NCI-H2196 treated with DMSO at 0.1 percent for 48 hours (cell line): ENCODE measurements around the gene C12orf76.
A peak's percentile ranks its signal among the peaks of the same experiment; 100 is the strongest.
"Not testable (repeated sequence)": the region's sequence is repeated elsewhere in the genome, so short reads cannot be mapped to it uniquely, and the experiment has no call there.

Source experiments
- DNase-seq: peaks from one replicate; lab custom pipeline; 2025; ENCODE audit not compliant: unreplicated experiment; lab: John Stamatoyannopoulos, UW

The C12orf76 gene

DNA sequence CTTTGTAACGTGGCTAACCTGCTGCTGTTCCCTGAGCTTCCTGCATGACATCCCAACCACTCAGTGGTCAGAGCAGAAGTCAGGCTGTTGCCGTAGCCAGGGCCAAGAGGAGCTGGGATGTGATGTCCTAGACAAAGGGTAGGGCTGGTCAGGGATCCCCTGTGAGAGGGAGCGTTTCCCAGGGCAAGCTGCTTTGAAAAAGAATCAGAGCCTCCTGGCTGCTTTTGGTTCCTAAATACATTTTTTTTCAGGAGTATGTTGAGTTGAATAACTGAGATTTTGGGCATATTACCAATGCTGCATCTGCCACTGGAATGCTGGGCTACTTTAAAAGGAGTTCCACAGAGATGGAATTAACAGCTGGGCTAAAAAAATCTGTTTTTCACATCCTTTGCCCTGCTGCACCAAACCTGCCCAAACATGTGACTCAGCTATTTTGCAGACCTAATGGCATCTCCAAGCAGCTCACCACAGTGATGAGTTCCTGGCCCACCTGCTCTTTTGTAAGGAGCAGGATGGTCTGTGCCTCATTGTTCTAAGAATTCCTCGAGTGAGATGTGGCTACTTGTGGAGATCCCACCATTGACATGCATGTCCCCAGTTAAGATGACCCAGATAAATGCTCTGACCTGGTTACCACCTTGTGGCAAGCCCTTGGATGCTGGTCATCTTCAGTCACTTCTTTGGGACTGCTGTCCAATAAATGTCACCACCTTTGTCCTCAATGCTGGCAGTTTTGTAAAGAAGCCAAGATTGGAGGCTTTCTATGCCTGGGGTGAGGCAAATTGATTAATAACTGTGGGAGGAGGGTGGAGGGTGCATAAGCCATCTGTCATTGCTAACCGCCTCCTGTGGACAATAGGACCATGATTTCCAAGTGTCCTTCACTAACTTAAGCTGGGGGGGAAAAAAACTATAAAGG, 25.0 kb downstream of the C12orf76 start:
- DNase-seq = no peak

DNA sequence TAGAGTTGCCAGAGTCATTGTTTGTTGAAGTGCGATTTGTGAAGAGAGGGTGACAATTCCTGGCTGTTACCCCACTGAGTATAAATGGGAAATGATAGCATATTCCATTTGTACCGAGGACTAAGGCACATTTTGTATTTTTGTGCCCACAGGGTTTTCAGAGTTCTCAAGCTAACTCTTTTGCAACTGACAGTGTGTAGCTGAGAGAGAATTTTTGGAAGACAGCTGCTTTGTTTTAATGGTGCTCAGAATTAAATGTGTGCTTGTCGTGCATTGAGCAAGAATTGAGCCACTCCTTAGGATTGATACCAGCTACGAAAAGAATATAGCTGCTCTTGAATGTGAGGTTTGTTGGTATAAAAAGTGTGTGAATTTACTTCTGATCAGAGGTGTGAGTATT, 27.4 kb downstream of the C12orf76 start:
- DNase-seq = no peak

DNA sequence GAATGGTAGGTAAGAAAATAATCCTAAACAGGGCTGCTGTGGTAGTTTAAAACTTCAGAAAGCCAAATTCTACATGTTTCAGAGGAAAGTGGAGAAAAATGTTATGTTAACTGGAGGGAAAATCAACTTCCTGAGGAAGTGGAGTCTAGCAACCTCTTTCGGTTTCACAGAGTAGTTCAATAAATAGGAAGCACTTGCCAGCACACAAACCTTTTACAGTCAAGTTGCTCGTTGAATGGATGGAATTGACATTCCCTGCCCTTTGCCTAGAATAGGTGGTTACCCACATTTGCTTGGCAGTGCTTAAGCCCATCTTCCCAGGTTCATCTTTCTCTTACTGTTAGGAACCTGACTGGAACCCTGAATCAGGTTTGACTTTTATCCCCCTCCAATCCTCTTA, 33.2 kb downstream of the C12orf76 start:
- DNase-seq = no peak

DNA sequence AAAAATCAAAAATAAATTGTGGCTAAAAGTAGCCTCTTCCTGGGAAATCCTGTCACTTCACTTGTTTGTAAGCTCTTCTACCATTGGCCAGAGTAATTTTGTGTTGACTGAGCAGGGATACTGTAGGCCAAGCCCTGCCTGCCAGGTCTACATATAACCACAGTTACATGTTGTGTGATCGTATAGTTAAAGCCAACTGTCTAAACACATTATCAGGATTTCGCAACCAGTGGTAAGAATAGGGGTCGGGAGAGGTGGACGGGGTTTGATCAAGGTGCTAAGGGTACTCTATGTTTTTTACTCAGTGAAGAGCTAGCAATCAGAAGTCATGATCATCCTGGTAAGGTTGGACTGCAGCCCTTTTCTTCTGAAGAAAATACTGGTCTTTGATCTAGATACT, 35.7 kb downstream of the C12orf76 start:
- DNase-seq = no peak

DNA sequence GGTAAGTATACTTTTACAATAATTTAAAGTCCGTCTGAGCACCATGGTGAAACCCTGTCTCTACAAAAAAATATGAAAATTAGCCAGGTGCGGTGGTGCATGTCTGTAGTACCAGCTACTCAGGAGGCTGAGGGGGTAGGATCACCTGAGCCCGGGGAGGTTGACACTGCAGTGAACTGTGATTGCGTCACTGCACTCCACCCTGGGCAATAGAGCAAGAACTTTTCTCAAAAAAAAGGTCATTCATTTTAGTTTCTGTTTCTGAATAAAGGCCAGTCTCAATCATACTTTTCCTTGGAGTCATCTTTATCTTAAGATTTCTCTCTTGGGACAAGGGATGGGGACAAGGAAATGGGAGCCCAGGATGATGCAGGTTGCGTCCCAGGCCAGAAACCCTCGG, 36.2 kb downstream of the C12orf76 start:
- DNase-seq = no peak

DNA sequence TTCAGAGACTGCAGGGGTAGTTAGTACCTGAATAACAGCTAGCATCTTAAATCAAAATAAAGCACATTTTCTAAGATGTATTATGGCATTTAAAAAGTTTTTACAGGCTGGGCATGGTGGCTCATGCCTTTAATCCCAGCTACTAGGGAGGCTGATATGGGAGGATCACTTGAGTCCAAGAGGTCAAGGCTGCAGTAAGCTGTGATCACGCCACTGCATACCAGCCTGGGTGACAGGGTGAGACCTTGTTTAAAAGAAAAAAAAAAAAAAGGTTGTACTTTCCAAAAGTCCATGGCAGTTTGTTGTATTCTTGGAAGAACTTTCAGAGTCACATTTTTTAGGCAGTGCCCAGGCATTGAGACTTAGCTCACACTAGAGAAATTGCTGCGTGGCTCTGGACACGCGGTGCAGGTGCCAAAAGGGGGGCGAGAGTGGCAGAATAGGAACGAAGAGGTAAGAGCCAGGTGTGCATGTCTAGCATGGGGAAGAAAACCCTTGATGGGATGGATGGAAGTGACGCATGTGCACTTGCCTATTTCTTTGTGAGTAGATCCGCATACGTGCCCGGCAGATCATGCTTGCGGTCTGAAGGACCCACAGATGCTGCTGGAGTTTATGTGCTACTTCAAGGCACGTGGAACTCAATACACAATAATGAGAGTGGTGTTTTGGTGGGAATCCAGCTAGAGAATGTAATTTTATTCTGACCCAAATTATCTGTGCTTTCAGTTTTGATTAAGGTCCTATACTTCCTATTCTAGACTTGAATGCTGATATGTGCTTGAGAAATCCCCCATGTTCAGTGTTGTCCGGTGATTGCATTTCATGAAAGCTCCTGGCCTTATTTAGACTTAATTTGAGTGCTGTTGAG, 37.2 kb downstream of the C12orf76 start:
- DNase-seq = no peak

DNA sequence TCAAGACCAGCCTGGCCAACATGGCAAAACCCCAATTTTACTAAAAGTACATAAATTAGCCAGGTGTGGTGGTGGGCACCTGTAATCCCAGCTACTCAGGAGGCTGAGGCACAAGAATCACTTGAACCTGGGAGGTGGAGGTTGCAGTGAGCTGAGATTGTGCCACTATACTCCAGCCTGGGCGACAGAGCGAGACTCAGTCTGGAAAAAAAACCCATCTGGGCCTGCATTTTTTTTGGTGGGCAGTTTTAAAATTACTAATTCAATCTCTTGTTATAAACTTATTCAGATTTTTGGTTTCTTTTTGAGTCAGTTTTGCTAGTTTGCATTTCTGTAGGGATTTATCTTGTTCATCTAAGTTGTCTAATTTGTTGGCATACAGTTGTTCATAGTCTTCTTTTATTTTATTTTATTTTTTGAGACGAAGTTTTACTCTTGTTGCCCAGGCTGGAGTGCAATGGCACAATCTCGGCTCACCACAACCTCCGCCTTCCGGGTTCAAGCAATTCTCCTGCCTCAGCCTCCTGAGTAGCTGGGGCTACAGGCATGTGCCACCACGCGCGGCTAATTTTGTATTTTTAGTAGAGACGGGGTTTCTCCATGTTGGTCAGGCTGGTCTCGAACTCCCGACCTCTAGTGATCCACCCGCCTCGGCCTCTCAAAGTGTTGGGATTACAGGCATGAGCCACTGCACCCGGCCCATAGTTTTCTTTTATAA, 39.5 kb downstream of the C12orf76 start:
- DNase-seq = not testable (repeated sequence)

DNA sequence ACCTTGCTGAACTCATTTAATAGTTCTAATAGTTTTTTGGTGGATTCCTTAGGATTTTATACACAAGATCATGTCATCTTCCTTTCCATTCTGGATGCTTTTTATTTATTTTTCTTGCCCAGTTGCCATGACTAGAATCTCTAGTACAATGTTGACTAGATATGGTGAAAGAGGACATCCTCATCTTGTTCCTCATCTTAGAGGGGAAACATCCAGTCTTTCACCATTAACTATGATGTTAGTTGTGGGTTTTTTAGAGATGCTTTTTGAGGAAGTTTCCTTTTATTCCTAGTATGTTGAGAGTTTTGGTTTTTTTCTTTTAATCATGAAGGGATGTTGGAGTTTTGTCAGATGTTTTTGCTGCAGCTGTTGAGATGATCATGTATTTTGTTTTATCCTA, 40.4 kb downstream of the C12orf76 start:
- no peak for DNase-seq

DNA sequence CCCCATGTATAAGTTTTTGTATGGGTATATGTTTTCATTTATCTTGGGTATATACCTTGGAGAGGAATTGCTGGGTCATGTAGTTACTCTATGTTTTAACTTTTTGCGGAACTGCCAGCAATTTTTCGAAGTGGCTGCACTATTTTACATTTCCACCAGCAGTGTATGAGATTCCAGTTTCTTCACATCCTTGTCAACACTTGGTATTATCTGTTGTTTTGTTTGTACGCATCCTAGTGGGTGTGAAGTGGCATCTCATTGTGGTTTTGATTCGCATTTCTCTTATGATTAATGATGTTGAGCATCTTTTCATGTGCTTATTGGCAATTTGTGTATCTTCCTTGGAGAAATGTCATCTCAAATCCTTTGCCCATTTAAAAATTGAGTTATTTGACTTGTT, 42.2 kb downstream of the C12orf76 start:
- no peak for DNase-seq

DNA sequence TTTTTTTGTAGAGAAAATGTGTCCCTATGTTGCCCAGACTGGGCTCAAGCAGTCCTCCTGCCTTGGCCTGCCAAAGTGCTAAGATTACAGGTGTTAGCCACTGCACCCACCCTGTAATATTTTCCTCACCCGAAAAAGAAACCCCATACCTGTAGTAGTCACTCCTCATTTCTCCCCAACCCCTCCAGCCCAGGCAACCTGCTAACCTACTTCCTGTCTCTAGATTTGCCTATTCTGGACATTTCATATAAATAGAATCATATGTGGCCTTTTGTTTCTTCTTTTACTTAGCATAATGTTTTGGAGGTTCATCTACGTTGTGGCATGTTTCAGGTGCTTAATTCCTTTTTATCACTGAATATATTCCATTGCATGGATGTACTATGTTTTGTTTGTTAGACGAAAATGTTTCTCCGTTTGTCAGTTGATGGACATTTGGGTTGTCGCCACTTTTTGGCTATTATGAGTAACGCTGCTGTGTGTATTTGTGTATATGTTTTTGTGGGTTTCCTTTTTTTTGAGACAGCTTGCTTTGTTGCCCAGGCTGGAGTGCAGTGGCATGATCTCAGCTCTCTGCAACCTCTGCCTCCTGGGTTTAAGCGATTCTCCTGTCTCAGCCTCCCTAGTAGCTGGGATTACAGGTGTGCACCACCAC, 42.9 kb downstream of the C12orf76 start:
- DNase-seq = no peak

DNA sequence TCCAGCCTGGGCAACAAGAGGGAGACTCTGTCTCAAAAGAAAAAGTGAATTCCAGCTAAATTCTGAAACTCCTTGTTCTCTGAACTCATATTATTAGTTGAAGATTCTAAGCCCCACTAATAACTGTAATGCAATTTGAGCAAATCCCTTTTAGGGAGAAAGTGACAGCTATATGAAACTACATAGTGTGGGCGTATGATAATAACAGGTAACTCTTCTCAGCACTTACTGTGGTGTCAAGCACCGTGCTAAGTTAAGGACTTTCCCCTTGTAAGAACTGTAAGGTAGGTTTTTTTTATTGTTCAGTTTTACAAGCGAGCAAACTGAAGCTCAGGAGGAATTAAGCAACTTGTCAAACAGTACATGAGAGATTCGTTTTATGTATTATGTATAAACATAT, 43.7 kb downstream of the C12orf76 start:
- DNase-seq = no peak

DNA sequence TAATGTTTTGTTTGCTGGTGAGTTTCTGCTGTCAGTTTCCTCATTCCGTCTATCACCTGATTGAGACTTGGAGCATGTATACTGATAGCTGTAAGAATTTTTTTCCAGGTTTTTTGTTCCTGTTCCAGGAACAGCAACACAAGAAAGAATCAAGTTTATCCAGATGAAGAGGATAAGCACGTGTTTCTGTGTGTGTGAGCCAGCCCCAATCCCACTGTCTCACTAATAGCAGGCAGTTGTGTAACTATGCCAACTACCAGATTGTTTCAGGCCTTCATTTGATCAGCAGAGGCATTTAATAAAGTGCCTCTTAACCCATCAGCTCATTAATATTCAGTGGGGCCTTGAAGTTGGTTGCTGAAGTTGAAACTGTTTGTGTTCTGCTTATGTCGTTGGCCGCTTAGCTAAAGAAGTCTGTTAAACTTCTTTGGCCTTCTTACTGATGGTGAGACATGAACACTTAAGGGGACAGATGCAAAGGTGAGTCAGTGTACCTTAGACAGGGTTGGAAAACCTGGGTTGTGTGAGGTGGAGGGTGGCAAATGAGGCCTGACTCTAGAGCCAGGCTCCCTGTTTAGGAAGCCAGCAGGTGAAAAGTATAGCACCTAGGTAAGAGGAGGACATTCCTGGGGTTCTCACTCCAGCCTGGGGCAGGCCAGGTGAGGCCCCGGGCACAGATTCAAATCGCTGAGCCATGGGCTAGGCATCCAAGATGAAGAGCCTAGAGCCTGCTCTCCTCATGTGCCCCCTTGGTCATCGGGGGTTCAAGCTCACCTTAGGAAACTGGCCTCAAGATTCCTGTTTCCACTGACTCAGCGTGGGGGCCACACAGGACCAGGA, 45.4 kb downstream of the C12orf76 start:
- DNase-seq = no peak

DNA sequence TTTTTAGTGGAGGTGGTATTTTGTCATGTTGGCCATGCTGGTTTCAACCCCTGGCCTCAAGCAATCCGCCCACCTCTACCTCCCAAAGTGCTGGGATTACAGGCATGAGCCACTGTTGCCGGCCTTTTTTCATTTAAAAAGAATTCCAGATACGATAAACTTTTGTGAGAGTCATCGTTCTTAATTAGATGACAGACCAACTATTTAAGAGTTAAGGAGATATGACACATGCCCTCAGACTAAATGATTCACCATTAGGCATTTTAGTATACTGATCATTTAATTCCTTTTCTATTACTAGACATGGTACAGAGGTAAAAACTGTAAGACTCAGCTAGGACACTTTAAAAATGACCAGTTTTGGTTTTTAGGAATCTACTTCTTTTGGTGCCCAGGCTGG, 46.7 kb downstream of the C12orf76 start:
- DNase-seq = no peak

DNA sequence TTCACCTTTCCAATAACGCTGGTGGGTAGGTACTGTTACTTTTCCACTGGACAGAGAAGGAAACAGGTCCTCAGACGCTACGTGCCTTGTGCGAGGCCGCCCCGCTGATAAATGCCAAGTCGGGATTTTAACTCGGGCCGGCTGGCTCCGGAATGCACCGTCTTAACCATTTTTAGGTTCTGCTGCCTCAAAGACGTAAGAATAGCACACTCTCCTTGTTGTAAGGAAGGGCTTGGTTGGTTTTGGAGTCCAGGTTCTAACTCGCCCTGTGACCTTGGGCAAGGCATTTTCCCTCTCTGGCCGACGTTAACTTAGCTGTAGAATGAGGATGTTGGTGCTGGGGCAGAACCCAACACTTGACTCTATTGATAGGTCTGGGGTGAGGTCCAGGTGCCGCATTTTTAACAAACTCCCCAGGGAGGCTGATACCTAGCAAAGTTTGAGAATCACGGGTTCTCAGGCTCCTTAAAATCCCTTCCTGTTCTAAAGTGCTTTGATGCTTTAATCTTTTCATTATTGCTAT, 48.3 kb downstream of the C12orf76 start:
- no peak for DNase-seq

DNA sequence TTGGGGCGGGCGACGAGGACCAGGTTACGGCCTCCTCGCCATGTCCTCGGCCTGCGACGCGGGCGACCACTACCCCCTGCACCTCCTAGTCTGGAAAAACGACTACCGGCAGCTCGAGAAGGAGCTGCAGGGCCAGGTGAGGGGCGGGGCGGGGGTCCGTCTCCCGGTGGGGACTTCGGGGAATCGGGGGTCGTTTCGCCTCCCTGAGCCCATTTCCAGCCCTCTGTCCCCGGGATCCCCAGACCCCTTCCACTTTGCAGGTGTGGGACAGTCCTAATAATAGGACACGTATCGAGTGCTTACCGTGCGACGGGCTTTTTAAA, 48.7 kb downstream of the C12orf76 start:
- DNase-seq = no peak

DNA sequence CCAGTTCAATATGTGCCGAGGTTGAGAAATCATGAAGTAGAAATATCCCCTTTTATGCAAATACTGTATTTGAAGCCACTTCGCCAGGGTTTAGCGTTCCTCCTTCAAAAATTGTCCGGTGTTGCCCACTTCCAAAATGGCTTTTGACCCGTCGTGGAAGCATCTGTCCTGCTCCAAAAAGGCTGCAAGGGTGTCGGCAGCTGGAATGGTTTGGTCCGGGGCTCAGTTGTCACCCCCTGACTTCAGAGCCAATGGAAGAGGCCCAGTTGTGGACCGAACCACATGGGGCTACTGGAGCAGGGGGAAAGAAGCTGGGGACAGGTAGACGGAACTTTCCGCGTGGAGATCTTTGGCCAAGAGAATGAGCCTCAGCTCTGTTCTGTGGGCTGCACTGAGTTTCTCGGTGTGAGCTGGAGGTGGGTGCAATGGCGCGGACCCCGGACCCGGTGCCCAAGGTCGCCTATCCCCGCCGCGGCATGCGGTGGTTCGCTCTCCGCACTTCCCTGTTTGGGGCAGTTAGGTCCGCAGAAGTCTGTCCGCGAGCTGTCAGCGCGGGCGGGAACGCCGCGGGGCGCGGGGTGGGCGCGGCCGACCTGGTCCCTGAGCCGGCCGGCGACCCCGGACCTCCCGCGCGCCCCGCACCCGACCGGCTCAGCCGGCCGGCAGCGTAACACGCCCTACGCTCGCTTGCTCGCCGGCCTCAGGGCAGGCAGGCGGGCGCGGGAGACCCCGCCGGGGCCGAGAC, 49.2 kb downstream of the C12orf76 start, which contains the start of gene ANKRD13A:
Gene ANKRD13A, plus strand, starts transcription at position 527 of the 745 bp plus-strand sequence. CDS start 259 bp downstream, outside the sequence.
- peak; percentile 68 for DNase-seq

DNA sequence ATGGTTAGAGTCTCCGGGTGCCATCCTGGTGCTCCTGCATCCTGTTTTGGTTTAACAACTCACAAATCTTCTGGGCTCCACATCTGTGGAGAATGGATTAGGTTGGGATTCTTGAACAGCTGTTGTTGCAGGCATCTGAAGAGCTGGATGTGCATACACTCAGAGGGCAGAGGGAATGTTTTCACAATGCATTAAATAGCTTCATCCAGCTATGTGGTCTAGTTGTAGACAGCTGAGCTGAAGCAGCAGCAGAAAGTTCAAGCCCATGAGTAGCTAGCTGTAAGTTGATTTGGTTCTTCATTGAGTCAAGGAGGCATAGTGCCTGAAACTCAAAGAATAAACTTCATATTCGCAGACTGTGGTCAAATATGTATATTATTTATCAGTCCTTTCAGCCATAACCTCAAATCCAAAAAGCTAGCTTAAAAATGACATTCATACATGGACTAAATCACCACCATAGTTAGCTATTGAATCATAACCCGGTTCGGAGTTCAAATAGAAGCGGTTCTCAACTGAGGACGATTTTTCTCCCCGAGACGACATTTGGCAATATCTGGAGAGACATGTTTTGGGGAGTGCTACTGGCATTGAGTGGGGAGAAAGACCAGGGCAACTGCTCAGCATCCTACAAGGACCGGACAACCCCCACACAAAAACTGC, 50.0 kb downstream of the C12orf76 start:
- DNase-seq = no peak

DNA sequence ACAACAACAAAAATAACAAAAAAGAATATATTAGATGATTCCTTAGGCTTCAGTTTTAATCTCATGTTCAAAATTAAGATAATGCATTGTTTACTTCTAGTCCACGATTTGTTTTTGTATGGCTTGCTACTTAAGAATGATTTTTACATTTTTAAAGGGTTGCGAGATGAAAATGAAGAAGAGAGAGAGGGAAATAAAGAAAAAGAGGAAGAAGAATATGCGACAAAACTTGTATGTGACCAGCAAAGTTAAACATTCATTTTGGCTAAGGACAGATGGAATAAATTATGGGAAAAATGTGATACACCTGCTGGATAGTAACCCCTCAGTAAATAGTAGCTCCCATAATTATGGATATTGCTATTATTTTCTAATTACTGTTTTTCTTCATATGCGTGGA, 50.9 kb downstream of the C12orf76 start:
- no peak for DNase-seq

DNA sequence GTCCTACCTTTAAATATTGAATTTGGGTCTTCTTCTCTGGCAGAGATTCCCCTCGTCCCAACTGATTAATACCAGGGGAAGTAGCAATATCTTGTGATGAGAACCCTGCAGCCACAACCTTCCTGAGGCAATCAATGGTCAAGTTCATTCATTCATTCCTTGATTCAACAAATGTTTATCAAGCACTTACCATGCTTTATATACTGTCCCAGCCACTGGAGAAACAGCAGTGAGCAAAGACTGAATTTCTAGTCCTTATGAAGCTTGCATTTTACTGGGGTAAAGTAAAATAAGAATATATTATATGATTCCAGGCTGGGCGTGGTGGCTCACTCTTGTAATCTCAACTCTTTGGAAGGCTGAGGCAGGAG, 51.9 kb downstream of the C12orf76 start:
- DNase-seq = no peak
